GM19395 (cell line): ENCODE data around the gene STPG2.

Experiments used
- ATAC-seq: cut with Tn5 transposase; IDR thresholded peaks from one replicate; pipeline ENCODE4 v1.9.1; 2021; ENCODE audit warnings: mild to moderate bottlenecking, moderate library complexity; ENCODE audit not compliant: unreplicated experiment

The STPG2 gene

DNA sequence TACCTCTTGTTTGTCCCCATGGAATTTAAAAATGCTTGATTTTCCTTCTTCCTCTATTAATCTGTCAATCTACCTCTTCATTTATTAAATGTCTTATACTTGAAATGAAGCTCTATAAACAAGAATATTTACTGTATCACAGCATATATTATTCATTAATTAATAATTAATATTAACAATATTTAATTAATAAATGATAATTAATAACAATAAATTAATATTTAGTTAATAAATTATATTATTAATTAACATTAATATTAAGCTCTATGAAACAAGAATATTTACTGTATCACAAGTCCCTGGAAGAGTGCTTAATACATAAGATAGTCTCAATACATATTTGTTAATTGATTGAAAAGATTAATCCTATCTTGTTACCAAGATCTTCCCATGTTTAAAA is 306.6 kb downstream of the STPG2 start:
- ATAC-seq: no peak

DNA sequence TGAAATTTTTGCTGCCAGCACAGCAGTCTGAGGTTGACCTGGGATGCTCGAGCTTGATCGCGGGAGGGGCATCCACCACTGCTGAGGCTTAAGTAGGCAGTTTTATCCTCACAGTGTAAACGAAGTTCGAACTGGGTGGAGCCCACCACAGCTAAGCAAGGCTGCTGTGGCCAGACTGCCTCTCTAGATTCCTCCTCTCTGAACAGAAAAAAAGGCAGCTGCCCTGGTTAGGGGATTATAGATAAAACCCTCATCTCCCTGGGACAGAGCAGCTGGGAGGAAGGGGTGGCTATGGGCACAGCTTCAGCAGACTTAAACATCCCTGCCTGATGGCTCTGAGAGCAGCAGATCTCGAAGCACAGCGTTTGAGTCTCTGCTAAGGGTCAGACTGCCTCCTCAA is 314.6 kb downstream of the STPG2 start:
- no peak for ATAC-seq

DNA sequence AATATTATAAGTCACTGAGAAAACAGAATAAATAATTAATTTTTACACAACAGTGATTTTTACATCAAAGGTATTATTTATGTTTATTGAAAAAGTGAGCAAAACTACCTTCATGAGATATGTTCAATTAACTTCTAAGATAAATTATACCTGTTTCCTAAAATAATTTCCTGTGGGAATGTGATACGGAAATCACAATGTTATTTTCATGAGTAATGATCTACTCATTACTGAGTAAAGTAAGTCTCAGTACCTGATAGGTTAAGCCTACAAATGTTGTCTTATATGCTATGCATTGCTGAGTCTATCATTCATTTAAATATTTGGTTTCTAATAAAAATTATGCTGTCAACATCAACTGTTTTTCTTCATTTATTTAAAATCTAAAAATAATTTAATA is 324.0 kb downstream of the STPG2 start:
- no peak for ATAC-seq

DNA sequence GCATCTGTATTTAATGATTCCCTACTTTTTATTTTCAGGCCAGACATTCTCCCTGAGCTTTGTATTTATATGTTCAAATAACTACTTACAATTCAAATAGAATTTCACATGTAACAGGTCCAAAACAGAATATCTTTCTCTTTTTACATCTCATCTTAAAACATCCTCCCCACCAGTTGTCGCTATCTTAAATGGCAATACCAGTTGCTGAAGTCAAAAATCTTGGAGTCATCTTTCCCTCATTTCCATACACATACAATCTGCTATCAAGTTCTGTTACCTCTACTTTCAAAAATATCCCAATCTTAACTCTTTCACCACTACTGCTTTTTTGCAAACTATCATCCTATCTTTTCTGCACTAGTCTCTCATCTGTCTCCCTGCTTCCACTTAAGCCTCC is 330.5 kb downstream of the STPG2 start:
- ATAC-seq: no peak

DNA sequence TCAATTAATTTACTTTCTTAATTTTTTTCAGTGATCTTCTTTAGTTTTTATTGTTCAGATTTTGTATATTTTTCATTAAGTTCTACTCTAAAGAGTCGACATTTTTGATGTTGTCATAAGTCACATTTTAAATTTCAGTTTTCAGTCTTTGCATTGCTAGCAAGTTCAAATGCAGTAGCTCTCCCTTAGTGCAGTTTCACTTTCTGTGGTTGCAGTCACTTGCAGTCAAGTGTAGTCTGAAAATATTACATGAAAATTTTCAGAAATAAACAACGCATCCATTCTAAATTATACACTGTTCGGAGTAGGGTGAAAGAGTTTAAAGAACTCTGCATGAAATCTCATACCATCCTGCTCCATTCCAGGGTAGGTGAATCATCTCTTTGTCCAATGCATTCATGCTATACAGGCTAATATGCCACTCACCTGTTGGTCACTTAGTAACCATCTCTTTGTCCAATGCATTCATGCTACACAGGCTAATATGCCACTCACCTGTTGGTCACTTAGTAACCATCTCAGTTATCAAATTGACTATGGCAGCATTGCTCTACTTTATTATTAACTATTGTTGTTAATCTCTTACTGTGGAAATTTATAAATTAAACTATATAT is 356.9 kb downstream of the STPG2 start:
- ATAC-seq: no peak

DNA sequence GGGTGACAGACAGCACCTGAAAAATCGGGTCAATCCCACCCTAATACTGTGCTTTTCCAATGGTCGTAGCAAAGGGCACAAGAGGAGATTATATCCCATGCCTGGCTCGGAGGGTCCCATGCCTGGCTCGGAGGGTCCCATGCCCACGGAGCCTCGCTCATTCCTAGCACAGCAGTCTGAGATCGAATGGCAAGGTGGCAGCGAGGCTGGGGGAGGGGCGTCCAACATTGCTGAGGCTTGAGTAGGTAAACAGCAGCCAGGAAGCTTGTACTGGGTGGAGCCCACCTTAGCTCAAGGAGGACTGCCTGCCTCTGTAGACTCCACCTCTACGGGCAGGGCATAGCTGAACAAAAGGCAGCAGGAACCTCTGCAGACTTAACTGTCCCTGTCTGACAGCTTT is 365.1 kb downstream of the STPG2 start:
- ATAC-seq: no peak

DNA sequence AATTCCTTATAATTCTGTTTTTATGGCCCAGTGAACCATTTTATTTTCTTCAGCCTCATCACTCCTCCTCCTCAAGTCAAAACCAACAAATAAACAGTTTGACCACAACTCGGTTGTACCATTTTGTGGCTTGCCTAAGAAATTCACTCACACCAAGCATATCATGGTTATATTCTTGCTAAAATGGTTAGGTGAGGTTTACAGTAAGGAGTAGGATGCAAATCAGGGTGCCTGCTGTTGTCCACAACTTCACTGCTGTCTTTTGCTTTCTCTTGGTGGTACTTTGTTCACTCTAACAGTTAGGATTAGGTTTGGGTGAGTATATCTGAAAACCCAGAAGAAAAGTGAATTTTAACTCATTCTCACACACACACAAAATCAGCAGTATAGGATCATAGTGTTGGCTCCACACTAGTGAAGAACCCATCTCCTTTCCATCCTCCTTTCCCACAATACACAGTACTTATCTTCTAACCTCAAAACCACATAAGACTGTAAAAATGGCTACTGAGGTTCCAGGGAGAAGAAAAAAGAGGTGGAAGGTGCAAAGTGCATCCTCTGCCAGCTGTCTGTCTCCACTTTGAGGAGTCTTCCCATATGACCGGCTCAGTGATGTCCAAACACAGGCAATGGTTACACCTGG is 368.8 kb downstream of the STPG2 start:
- no peak for ATAC-seq

DNA sequence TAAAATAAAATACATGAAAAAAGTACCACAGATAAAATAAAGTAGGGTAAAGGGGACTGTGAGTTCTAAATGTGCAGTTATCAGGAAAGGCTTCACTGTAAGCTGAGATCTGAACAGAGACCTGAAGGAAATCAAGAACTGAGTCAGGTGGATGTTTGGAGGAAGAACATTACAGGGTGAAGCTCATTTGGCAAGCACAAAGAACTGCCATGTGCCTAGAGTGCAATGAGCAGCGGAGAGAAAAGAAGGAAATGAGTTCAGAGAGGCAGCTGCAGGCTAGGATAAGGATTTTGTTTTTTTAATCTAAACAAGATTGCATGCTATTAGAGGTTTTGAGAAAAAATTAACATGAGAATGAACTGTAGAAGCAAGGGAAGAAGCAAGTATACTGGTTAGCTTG is 373.1 kb downstream of the STPG2 start:
- ATAC-seq: no peak

DNA sequence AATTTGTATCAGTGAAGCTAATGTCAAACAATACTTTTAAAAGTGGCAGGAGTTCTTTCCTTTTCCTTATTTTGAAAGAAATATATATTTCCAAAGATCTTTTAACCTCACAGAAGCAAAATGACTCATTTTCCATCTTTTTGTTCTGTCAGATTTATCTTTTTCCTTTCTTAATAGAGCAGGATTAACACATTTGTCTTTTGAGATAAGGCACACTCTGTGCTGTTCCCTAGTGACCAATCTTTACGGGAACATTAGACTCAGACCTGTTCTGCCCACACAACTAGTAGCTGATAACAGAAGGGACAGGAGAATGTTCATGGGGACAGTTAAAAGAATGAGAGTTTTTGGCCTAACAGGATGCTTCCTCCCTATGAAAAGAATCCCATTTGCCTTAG is 381.2 kb downstream of the STPG2 start:
- no peak for ATAC-seq

DNA sequence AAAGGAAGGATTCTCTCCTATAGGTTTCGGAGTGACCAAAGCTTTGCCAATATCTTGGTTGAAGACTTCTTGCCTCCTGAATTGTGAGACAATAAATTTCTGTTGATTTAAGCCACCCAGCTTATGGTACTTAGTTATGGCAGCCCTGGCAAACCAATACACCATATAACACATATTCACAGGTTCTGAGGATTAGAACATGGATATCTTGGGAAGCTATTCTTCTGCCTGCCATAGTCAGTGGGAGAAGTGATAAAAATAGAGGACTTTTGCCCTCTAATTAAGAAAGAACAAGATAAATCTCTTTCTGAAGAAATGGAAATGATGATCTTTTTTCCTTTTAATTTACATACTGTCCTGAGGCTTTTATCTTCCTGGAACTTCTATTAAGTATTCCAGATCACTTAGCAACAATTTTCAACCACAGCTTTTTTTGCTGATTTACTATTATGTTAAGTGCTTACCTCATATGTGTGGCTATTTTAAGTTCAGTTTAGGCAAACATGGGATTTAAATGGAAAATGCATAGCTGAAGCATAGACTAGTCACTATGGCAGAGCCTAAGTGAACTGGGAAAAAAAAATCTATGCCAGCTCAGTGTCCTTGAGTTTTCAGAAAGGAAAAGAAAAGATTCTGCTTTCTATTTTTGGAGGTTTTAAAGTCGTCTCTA is 381.7 kb downstream of the STPG2 start:
- ATAC-seq: no peak

DNA sequence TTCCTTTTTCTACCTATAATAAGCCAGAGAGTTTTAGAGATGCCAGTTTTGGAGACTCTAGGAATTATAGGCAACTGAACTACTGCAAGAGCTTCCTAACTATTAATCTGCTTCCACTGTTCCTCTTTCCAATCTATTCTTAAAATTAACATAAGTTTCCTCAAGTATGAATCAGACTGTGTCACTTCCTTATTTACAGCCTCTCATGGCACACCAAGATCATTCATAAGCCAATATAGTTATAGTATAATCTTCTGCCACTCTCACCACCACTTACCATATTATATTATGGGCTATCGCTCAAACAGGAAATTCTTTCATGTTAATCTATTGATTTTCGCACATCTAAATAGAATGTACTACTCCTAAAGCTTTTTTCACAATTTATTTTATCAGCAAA is 383.5 kb downstream of the STPG2 start:
- ATAC-seq: no peak

DNA sequence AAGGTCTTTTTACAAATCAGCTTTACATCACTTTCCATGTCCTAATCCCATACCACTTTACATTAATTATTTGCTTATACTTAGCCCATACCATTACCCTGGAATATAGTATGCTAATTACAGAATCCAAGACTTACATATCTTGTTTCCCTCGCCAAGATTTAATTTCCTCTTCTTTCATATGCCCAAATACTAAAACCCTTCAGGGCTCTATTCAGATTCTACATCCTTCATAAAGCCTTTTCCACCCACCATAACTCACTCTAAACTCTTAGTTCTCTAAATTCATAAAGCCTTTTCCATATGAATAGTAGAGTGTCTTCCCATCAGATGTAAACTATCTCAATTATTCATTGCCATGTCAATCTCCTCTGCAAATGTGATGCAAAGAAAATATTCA is 390.7 kb downstream of the STPG2 start:
- ATAC-seq: no peak

DNA sequence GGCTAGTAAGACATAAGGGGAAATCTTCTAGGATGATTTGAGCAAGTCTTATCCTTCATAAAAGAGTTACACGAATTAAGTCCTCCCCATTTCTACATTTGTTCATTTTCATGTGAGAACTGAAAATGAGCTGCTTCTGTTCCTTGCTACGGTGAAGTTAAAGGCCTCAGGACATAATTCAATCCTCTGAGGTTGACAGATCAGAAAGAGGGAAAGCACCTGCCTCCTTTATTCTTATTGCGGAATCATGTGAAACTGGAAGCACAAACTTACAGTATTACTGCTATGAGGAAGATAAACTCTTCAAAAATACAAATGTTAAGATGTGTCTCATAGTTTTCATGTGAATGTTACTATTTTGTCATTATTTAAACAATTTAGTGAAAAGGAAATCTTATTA is 395.3 kb downstream of the STPG2 start:
- no peak for ATAC-seq

DNA sequence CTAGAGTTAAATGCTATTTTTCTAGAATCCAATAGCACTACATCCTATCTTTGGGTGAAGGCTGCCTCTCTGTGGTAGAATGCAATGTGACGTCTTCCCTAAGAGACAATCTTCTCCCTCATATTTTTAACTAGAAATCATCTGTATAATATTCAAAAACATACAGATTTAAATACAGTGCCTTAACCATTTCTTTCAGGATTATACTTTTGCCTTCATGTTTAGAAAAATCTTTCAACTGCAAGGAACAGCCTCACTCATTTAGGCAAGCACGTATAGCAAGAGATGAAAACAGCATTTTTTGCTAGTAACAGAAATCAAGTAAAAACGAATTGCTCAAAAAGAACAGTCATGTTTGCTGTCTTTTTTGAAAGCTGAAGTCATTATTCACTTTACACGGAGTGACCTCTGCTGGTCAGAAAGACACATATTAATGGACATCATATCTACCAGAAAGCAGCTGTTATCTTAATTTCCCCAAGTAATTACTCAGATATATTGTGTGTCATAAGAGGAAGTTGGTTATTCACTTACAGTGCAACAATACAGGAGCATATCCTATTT is 422.3 kb downstream of the STPG2 start:
- ATAC-seq: no peak

DNA sequence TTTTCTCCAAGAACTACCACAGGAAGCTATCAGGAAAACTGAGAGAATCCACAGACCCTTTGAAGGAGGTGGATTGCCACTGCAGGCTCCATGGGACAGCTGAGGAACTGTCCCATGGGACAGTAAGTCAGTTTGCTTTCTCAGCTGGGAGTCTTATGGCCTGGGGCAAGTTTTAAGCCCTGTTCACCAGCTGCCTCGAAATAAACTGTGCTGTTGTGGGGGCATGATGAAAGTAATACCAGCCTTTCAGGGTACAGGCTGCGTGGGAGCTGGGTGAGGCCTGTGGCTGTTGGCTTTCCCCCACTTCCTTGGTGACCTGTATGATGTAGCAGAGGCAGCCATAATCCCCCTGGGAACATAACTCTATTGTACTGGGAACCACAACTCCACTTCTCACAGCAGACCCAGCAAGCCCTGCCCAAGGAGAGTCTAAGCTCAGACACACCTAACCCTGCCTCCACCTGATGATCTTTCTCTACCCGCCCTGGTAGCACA is 452.1 kb downstream of the STPG2 start:
- ATAC-seq: no peak

DNA sequence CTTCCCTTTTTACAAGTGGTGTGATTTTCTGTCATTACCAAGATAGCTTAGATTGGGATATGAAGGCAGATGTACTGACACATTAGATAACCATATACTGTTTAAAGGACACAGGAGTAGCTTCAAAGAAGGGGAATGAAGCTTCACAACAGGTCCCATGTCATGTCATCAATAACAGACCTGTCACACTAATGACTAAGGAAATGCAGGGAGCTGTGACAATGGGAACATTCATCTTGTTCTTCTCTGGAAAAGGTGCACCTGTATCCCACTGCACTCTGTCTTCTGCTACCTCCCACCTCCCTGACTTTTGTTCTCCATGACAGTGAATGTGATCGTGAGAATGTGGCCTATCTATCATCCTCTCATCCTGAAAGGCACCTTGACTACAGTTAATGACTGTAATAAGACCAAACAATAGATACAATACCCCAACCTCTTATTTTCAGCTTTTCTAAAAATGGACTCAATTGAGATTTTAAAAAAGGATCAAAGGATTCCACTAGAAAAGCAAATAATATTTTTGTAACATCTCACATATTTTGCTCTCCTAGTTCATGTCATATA is 472.5 kb downstream of the STPG2 start:
- no peak for ATAC-seq

DNA sequence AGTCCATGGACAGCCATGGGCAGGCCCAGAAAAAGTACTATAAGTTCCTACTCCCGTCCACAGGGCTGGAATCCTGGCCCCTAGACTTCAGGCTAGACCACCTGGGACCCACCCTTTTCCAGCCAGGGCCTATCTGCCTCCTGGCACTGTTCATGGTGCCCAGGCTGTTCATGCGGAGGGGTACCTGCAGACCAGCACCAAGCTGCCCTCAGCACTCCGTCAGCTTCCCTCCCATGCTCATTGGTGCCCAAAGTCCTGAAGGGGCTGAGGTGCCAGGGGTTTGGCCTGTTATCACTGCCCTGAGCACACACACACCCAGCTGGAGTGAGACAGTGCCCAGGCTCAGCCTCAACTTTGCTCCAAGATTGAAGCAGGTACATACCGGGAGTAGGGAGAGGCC is 477.7 kb downstream of the STPG2 start:
- ATAC-seq: no peak

DNA sequence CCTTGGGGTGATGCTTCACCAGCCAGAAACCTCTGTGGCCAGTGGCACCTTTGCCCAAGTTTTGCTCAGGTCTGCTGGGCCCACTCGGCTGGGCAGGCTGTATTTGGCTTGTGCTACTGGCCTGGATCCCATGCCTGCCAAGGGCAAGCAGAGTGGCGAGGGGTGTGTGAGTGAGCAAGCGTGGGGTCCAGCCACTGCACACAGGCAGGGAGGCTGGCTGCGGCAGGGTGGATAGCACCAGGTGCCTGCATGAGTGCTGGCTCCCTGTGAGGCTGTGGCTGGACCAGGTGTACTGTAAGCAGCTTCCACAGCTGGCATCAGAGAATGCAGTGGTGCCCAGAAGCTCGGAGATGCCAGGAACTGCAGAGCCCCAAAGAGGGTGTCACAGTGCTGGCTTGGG is 478.5 kb downstream of the STPG2 start:
- ATAC-seq: no peak

DNA sequence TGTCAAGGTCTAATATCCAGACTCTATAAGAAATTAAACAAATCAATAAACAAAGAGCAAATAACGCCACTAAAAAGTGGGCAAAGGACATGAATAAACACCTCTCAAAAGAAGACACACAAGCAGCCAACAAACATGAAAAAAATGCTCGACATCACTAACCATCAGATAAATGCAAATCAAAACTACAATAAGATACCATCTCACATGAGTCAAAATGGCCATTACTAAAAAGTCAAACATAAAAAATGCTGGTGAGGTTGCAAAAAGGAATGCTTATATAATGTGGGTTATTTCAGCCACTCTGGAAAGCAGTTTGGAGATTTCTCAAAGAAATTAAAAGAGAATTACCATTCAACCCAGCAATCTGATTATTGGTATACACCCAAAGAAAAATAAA is 481.1 kb downstream of the STPG2 start:
- ATAC-seq: no peak

DNA sequence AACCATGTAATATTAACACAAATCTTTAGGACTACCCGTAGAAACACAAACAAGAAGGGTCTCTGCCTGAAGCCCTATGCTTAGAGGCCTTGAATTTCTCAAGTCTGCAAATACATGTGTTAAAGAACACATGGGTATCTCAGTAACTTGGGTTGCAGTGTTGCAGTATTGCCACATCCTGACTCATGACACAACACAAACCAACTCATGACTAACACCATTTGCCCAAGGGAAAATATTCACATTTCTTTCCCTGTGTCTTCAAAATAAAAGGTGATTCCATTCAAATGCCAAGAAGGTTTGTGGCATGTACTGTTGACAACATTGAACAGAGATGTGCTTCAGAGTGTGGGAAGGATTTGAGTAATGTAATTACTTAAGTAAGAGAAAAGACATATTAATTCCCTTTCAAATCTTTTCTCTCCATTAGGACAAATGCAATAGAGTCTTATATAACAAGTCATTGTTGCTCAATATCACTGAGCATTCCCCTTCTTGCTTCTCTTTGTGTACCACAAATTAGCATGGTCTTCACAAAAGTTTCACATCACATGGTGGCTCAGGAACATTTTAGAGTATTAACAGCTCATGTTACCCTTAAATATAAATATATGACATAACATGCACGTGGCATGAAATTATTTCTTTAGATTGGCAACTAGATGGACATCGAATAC is 487.1 kb downstream of the STPG2 start:
- no peak for ATAC-seq

DNA sequence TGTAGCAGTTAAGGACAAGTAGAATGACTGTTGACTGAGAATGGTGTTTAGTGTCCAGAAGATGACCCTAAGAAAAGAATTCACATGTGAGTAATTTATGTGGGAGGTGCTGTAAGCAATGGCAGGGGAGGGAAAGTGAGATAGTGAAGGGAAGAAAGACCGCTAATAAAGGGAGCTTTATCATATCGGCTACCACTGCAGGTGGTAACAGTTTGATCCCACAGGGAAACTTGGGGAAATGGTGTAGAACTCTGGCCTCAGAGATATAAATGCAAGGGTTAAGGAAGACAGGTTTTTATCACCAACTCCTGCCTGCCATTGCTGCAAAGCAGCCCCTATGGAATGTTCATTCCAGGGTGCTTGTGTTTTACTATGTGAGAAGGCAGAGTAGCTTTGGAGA is 489.6 kb downstream of the STPG2 start:
- no peak for ATAC-seq
